Glutamatergic neuron (in vitro differentiated cells): ENCODE measurements around the gene PAX4. TPM values are rescaled to one million over a fixed set of nuclear protein-coding genes. Genes with fewer than 3 reads are reported as not detected.

Experiments used
- DNase-seq: peaks from one replicate; pipeline ENCODE4 v3.0.0; 2022
- H3K27ac Mint-ChIP-seq: one replicate; pipeline ENCODE4 v1.8.0; 2020; ENCODE audit warnings: mild to moderate bottlenecking, mixed read lengths, inconsistent platforms; ENCODE audit not compliant: unreplicated experiment
- H3K27me3 Mint-ChIP-seq: one replicate; pipeline ENCODE4 v1.8.0; 2020; ENCODE audit warnings: mild to moderate bottlenecking, moderate library complexity, mixed read lengths, inconsistent platforms; ENCODE audit not compliant: unreplicated experiment
- H3K36me3 Mint-ChIP-seq: one replicate; pipeline ENCODE4 v1.8.0; 2020; ENCODE audit warnings: mild to moderate bottlenecking, mixed read lengths, inconsistent platforms; ENCODE audit not compliant: unreplicated experiment
- H3K4me1 Mint-ChIP-seq: one replicate; pipeline ENCODE4 v1.8.0; 2020; ENCODE audit warnings: mild to moderate bottlenecking, low read depth, mixed read lengths, inconsistent platforms; ENCODE audit not compliant: unreplicated experiment
- H3K4me3 Mint-ChIP-seq: one replicate; pipeline ENCODE4 v1.8.0; 2020; ENCODE audit warnings: mild to moderate bottlenecking, mixed read lengths, inconsistent platforms; ENCODE audit not compliant: unreplicated experiment
- H3K9me3 Mint-ChIP-seq: one replicate; pipeline ENCODE4 v1.8.0; 2020; ENCODE audit warnings: mild to moderate bottlenecking, moderate library complexity, mixed read lengths, inconsistent platforms; ENCODE audit not compliant: unreplicated experiment
- CTCF ChIP-seq: fragments of 200-600 bp; sonication (generic); IDR thresholded peaks from one replicate; pipeline ENCODE4 v1.5.0; 2021; ENCODE audit not compliant: partially characterized antibody, unreplicated experiment
- total RNA-seq: library from RNA; stranded (reverse); fragmentation: NEBNext Ultra II Directional; extraction: Animal tissue kit (Norgen Biotek cat#: 25700); gene quantifications from one replicate; pipeline ENCODE4 v1.2.1, GENCODE V29; 2021; ENCODE audit not compliant: unreplicated experiment

Gene PAX4
- total RNA-seq, 1 donor from 2014 or later: not detected

GRCh38 chr7:127609297-127609696, 8.6 kb downstream of the PAX4 start:
- H3K27me3 Mint-ChIP-seq: peaks cover 10% of the 10 kb centered on the region
- no peak overlapping the region for H3K4me3 Mint-ChIP-seq
- no peak overlapping the region for H3K27ac Mint-ChIP-seq
- no peak for DNase-seq
- H3K4me1 Mint-ChIP-seq: no peaks in the 10 kb centered on the region
- peaks cover 8% of the 10 kb centered on the region for H3K9me3 Mint-ChIP-seq
- TF ChIP-seq CTCF: no peak
- peaks cover 33% of the 10 kb centered on the region for H3K36me3 Mint-ChIP-seq

GRCh38 chr7:127608446-127608845, 9.5 kb downstream of the PAX4 start:
- H3K27ac Mint-ChIP-seq: no peak overlapping the region
- DNase-seq: no peak
- TF ChIP-seq CTCF: no peak
- peaks cover 38% of the 10 kb centered on the region for H3K36me3 Mint-ChIP-seq
- no peaks in the 10 kb centered on the region for H3K4me1 Mint-ChIP-seq
- peaks cover 8% of the 10 kb centered on the region for H3K9me3 Mint-ChIP-seq
- peaks cover 5% of the 10 kb centered on the region for H3K27me3 Mint-ChIP-seq
- H3K4me3 Mint-ChIP-seq: no peak overlapping the region

GRCh38 chr7:127600885-127601284, 17.1 kb downstream of the PAX4 start:
- no peak for TF ChIP-seq CTCF
- Mint-ChIP-seq H3K4me1 (no peaks in the 10 kb centered on the region), H3K27ac (no peak overlapping the region), H3K36me3 (peaks cover 14% of the 10 kb centered on the region), H3K27me3 (no peaks in the 10 kb centered on the region), H3K4me3 (no peak overlapping the region), H3K9me3 (peaks cover 1% of the 10 kb centered on the region)
- no peak for DNase-seq

GRCh38 chr7:127598318-127598717, 19.6 kb downstream of the PAX4 start:
- no peak for DNase-seq
- TF ChIP-seq CTCF: no peak

GRCh38 chr7:127595737-127596136, 22.2 kb downstream of the PAX4 start:
- Mint-ChIP-seq H3K27ac (no peak overlapping the region), H3K4me3 (no peak overlapping the region), H3K27me3 (peaks cover 4% of the 10 kb centered on the region), H3K4me1 (no peaks in the 10 kb centered on the region), H3K36me3 (no peaks in the 10 kb centered on the region), H3K9me3 (peaks cover 6% of the 10 kb centered on the region)
- no peak for TF ChIP-seq CTCF
- DNase-seq: no peak

More at GRCh38 chr7:127598318-127598717, 19.6 kb downstream of the PAX4 start:
- Mint-ChIP-seq H3K27ac (no peak overlapping the region), H3K4me1 (no peaks in the 10 kb centered on the region), H3K4me3 (no peak overlapping the region), H3K27me3 (peaks cover 4% of the 10 kb centered on the region), H3K9me3 (peaks cover 6% of the 10 kb centered on the region), H3K36me3 (no peaks in the 10 kb centered on the region)
